Upper lobe of left lung (tissue), 4 donors: Measurements from ENCODE around the gene CMKLR1.

ENCODE experiments used
- EP300 ChIP-seq, 4 donors: sonication (generic); formaldehyde crosslinking; IDR thresholded peaks; one replicate each; pipeline ENCODE4 v1.5.1; 2017; ENCODE audit warnings: antibody characterized with exemption in 4 of 4, control low read depth in 2 of 4
- POLR2A ChIP-seq, 4 donors: fragments of 450-650 bp; IDR thresholded peaks; one replicate each; pipeline ENCODE4 v1.5.1; 2016 to 2017; ENCODE audit warnings: antibody characterized with exemption in 4 of 4, mild to moderate bottlenecking in 2 of 4
- TF ChIP-seq, protein P1 (sequence below), 6 experiments: fragments of 450-650 bp in 4 of 6; fragments of 200-600 bp in 2 of 6; sonication (generic) in 2 of 6; IDR thresholded peaks; one replicate each; pipeline ENCODE4 v1.5.1; 2016 to 2019; ENCODE audit warnings: antibody characterized with exemption in 6 of 6

- TF ChIP-seq POLR2A (IDR thresholded peaks at IDR 0.05) (no peak), EP300 (IDR thresholded peaks at IDR 0.05) (no peak)
- TF ChIP-seq, protein P1, sequence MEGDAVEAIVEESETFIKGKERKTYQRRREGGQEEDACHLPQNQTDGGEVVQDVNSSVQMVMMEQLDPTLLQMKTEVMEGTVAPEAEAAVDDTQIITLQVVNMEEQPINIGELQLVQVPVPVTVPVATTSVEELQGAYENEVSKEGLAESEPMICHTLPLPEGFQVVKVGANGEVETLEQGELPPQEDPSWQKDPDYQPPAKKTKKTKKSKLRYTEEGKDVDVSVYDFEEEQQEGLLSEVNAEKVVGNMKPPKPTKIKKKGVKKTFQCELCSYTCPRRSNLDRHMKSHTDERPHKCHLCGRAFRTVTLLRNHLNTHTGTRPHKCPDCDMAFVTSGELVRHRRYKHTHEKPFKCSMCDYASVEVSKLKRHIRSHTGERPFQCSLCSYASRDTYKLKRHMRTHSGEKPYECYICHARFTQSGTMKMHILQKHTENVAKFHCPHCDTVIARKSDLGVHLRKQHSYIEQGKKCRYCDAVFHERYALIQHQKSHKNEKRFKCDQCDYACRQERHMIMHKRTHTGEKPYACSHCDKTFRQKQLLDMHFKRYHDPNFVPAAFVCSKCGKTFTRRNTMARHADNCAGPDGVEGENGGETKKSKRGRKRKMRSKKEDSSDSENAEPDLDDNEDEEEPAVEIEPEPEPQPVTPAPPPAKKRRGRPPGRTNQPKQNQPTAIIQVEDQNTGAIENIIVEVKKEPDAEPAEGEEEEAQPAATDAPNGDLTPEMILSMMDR (IDR thresholded peaks at IDR 0.05) = no peak
Measured at GRCh38 chr12:108239378-108239777, 99.7 kb downstream of the CMKLR1 start.
